ENCODE measurements around the gene DNMBP. TPM values are rescaled to one million over a fixed set of nuclear protein-coding genes. Genes with fewer than 3 reads are reported as not detected.

Gene DNMBP
- total and polyA plus RNA-seq, 2 of the 8 experiments (the other 6 are each of a cell fraction or from before 2014, with no cell fraction given), result 19.1 to 26.4 TPM

GRCh38 chr10:99995713-99996112, 14.0 kb downstream of the DNMBP start:
- no peak overlapping the region for H4K5ac ChIP-seq (ENCODE audit: insufficient read length, low read depth, low read length)
- no peaks in the 10 kb centered on the region for H3K9me3 ChIP-seq (ENCODE audit: insufficient read depth in 2 of 2, low read depth in 1 of 2, low read length in 1 of 2)
- DNase-seq (ENCODE audit: low read depth in 1 of 2, low spot score in 2 of 2) (no peak), FAIRE-seq (no peak)
- H3K23me2 ChIP-seq (ENCODE audit: low read depth, low read length), result no peaks in the 10 kb centered on the region
- no peak overlapping the region for H3K4ac ChIP-seq (replicated peaks; ENCODE audit: insufficient read length, low read depth, low read length)
- WGBS, 2 experiments (ENCODE audit: extremely low coverage in 1 of 2, insufficient coverage in 1 of 2, insufficient read length in 1 of 2, insufficient replicate concordance in 2 of 2, low coverage in 1 of 2, low lambda C conversion rate in 2 of 2, missing lambda C conversion rate in 1 of 2), result 91% methylated on average over 3 of the region's 3 CpGs; no CpG with 5 or more reads in 1 of the 2 experiments
- no peak overlapping the region for H3K18ac ChIP-seq (ENCODE audit: extremely low read depth, low read length)
- no peak overlapping the region for H3K23ac ChIP-seq (ENCODE audit: insufficient read length)
- no peak overlapping the region for H2AK5ac ChIP-seq (ENCODE audit: low read depth, low read length)
- H2BK5ac ChIP-seq (ENCODE audit: low read depth, low read length), result no peak overlapping the region
- no peak overlapping the region for H3K4me3 ChIP-seq (ENCODE audit: extremely low read depth in 1 of 4, insufficient read depth in 2 of 4, low read depth in 3 of 4, low read length in 4 of 4)
- TF ChIP-seq CEBPB (IDR thresholded peaks at IDR 0.05; ENCODE audit: low read depth, low read length) (no peak), EGR1 (IDR thresholded peaks at IDR 0.05; ENCODE audit: borderline replicate concordance, low read depth, low read length) (no peak)
- no peak overlapping the region for H3K56ac ChIP-seq (replicated peaks; ENCODE audit: insufficient read length, low read depth, low read length)
- H3K79me2 ChIP-seq (ENCODE audit: control insufficient read depth in 1 of 2, insufficient read depth in 2 of 2, low read length in 2 of 2), result no peaks in the 10 kb centered on the region
- ChIA-PET POLR2A (ENCODE audit: partially characterized antibody) (interaction anchor here (1.5 to 1.7 kb wide), 2 partner anchors 13 to 82 kb away, joined by 3 read pairs; no protein-coding TSS in a partner anchor), CTCF (ENCODE audit: partially characterized antibody) (interaction anchor here (1.2 to 8.9 kb wide), 4 partner anchors 11 to 82 kb away, joined by 3 to 57 read pairs (median 6); partner anchors contain the start of gene DNMBP)
- peaks cover 3 to 5% (median 4%) of the 10 kb centered on the region in 4 experiments; a peak in 4 of 7 replicates for H3K4me1 ChIP-seq (replicated peaks in 1 of 4; ENCODE audit: control insufficient read depth in 3 of 4, insufficient read depth in 4 of 4, low read length in 3 of 4)
- no peaks in the 10 kb centered on the region for H4K20me1 ChIP-seq (replicated peaks in 1 of 2; ENCODE audit: control insufficient read depth in 1 of 2, insufficient read depth in 2 of 2, low read length in 2 of 2)
- no peak overlapping the region for H3K9ac ChIP-seq (replicated peaks in 1 of 4; ENCODE audit: extremely low read depth in 1 of 4, low read depth in 3 of 4, low read length in 3 of 4)
- H3K14ac ChIP-seq (ENCODE audit: insufficient read length), result no peak overlapping the region
- H2BK15ac ChIP-seq (ENCODE audit: low read length), result no peak overlapping the region
- H3K36me3 ChIP-seq (ENCODE audit: control insufficient read depth in 2 of 4, insufficient read depth in 4 of 4, low read length in 3 of 4), result no peaks in the 10 kb centered on the region
- H3K79me1 ChIP-seq (ENCODE audit: low read depth, low read length), result peaks cover 2% of the 10 kb centered on the region
- no peak overlapping the region for H4K91ac ChIP-seq (replicated peaks; ENCODE audit: insufficient read length, low read length)
- no peak overlapping the region for H3K27ac ChIP-seq (ENCODE audit: low read depth, low read length)
- no peak overlapping the region for H2BK12ac ChIP-seq (ENCODE audit: low read depth, low read length)
- no peak overlapping the region for H2BK20ac ChIP-seq (ENCODE audit: low read length)
- H3K4me2 ChIP-seq (ENCODE audit: insufficient read depth in 1 of 2, low read depth in 2 of 2, low read length in 2 of 2), result no peak overlapping the region
- H3K27me3 ChIP-seq (replicated peaks in 1 of 4; ENCODE audit: control insufficient read depth in 3 of 4, extremely low read depth in 1 of 4, insufficient read depth in 3 of 4, low read length in 3 of 4), result no peaks in the 10 kb centered on the region
- no peak overlapping the region for H4K8ac ChIP-seq (ENCODE audit: extremely low read depth, insufficient read depth, low read length)
- no peak overlapping the region for H2BK120ac ChIP-seq (replicated peaks; ENCODE audit: low read depth, low read length)
- no peak overlapping the region for H2AFZ ChIP-seq (ENCODE audit: low read length)

All from H1 (cell line).